Fibroblast of pulmonary artery (primary cell): ENCODE results near the gene DENND1B.

Experiments used
- DNase-seq: peaks from one replicate; pipeline ENCODE4 v3.0.0-alpha.2; 2010; ENCODE audit warnings: low read depth
- H3K4me3 ChIP-seq: replicated peaks from 2 replicates; pipeline ENCODE4 v1.5.1; 2011; ENCODE audit warnings: low read depth, mild to moderate bottlenecking, control low read depth, low read length, moderate library complexity
- TF ChIP-seq, protein P1 (sequence below): IDR thresholded peaks from 2 replicates; pipeline ENCODE4 v1.5.1; 2011; ENCODE audit warnings: mild to moderate bottlenecking, control low read depth, low read length, inconsistent platforms; ENCODE audit errors: missing control alignments

Gene DENND1B

DNA sequence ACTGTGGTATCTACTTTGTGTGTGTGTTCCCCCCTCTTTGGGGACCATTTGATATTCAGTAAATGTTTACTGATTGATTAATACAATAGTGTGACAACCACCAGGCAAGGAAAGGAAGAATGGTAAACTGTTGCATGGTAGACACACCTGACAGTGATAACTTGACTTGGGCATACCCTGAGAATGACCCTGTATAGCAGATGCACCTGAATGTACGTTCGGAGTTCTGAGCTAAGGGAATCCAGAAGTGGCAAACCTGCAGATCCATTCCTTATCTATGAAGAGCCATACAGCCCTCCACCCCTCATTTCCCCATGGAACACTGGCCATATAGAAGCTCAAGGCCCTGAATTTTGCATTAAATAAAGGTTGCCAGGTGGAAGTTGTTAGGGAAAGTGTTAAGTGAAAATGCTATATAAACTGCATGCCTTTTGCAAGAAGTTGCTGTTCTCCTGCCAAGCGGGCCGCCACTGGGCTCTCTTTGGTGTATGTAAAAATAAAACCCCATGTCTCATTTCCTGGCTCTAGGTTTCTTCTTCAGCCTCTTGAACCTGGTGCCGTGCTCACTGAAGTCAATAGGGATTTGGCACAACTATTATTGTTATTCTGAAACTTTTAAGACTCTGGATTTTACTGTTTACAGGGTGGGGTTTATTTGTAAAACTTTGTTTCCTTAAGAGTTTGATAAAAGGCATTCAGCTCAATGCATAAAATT, 32.6 kb upstream of the DENND1B start:
- DNase-seq, result peak; percentile 14
- no peak overlapping the region for H3K4me3 ChIP-seq
- TF ChIP-seq, protein P1, sequence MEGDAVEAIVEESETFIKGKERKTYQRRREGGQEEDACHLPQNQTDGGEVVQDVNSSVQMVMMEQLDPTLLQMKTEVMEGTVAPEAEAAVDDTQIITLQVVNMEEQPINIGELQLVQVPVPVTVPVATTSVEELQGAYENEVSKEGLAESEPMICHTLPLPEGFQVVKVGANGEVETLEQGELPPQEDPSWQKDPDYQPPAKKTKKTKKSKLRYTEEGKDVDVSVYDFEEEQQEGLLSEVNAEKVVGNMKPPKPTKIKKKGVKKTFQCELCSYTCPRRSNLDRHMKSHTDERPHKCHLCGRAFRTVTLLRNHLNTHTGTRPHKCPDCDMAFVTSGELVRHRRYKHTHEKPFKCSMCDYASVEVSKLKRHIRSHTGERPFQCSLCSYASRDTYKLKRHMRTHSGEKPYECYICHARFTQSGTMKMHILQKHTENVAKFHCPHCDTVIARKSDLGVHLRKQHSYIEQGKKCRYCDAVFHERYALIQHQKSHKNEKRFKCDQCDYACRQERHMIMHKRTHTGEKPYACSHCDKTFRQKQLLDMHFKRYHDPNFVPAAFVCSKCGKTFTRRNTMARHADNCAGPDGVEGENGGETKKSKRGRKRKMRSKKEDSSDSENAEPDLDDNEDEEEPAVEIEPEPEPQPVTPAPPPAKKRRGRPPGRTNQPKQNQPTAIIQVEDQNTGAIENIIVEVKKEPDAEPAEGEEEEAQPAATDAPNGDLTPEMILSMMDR, result no peak

DNA sequence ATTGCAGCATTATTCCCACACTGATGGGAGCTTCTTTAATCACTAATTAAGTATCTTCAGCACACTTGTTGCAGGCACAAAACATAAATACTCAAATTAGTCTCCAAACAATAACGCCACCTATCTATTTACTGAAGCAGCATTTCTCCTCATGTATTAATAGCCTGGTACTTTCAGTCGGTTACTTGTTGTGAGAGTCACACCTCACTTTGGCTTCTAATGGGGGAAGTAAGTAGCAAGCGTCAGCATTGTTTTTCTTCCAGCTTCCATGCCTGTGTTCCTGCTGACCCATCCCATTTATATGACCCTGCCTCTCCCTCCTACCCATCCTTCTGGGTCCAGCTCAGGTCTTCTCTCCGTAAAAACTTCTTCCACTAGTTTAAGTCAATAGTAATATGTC, 31.9 kb upstream of the DENND1B start:
- TF ChIP-seq, protein P1, result no peak
- H3K4me3 ChIP-seq, result no peak overlapping the region
- DNase-seq, result no peak

DNA sequence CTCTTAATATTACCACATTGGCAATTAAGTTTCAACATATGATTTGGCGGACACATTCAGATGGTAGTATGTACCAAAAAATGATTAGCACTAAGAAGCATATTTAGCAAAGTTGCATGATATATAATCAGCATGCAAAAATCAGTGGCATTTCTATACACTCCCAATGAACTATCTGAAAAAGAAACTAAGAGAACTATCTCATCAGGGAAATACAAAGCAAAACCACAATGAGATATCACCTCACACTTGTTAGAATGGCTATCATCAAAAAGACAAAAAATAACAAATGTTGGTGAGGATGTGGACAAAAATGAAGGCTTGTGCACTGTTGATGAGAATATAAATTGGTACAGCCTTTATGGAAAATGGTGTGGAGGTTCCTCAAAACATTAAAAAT, 31.4 kb upstream of the DENND1B start:
- TF ChIP-seq, protein P1, result no peak
- DNase-seq, result no peak
- no peak overlapping the region for H3K4me3 ChIP-seq

DNA sequence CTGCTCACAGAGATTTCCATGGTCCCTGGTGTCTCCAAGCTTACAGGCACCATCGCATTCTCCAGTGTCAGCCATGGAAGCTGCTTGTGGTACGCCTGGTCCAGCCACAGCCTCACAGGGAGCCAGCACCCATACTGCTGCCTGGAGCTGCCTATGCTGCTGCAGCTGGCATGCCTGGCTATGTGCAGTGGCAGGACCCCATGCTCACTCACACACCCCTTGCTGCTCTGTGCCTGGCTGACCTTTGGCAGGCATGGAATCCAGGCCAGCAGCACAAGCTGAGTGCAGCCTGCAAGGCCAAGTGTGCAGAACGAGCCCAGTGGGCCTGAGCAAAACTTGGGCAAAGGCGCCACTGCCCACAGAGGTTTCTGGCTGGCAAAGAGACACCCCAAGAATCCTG, 26.4 kb upstream of the DENND1B start:
- TF ChIP-seq, protein P1, result no peak
- DNase-seq, result no peak
- no peak overlapping the region for H3K4me3 ChIP-seq

DNA sequence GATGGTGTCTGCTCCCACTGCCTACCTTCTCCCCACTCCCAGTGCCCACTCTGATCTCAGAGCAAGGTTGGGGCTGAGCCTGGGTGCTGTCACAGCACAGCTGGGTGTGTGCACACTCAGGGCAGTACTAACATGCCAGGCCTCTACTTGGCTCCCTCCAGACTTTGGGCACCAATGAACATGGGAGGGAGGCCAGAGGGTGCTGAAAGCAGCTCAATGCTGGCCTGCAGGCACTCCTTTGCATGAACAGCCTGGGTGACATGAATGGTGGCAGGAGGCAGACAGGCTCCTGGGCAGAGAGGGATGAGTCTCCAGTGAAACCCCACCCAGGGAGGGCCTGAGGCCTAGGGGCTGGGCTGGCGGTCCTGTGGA, 25.8 kb upstream of the DENND1B start:
- TF ChIP-seq, protein P1, result no peak
- no peak overlapping the region for H3K4me3 ChIP-seq
- DNase-seq, result no peak

DNA sequence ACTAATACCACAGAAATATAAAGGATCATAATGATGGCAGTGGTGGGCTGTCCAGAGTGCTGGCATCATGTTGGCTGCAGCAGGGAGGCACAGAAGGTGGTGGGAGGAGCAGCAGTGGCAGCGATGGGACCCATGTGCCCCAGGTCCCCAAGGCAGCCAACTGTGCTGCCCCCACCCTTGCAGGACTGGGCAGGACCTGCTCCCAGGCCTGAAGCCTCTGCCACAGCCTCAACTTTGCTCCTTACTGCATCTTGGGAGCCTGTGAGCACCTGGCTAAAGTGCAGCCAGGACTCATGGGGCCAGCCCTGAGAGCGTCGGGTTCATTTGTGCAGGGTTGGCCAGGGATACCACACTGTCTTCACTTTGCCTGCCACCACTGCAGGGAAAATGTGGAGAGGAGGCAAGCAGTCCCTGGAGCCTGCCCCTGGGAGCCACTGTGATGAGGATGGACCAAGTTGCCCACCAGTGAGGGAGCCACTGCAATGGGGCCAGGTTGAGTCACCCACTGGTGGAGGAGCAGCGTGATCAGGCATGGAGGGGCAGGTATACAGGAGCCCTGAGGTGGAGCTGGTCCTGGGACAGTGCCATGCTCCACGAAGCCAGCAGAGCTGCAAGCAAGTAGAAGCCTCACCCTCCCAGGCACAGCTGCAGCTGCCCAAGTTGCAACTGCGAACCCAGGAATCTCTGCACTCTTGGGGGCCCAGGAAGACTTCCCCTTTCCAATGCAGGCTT, 25.3 kb upstream of the DENND1B start:
- TF ChIP-seq, protein P1, result no peak

More for the DNA sequence above, 25.3 kb upstream of the DENND1B start:
- H3K4me3 ChIP-seq, result no peak overlapping the region
- no peak for DNase-seq
